ENCODE data around the gene CPPED1. TPM values are rescaled to one million over a fixed set of nuclear protein-coding genes. Genes with fewer than 3 reads are reported as not detected.
A peak's percentile ranks its signal among the peaks of the same experiment; 100 is the strongest.

Gene CPPED1
- total RNA-seq, 1 experiment from 2014 or later = 7.7 TPM

DNA sequence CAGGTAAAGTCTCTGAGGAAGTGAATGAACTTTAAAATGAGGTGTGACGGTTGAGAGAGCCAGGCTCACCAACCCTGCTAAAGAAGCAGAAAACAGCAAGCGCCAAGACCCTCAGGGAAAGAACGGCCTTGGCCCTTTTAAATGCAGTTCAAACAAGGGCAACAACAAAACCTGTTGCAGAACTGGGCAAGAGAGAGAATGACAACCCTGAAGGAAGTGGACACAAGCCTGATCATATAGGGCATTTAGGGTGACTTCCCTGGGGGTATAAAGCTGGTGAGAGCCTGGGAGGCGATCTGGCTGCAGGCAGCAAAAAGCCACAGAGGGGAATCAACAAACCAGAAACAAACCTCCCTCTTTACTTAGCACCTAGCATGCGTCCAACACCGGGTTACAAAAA is 1.0 kb downstream of the CPPED1 start:
- peaks cover 7% of the 10 kb centered on the region; the same call in 1 of the 2 replicates for H3K4me1 ChIP-seq (ENCODE audit: insufficient read depth, low read length)
- no TSS peak for BruUV-seq (replicated peaks)
- no peak overlapping the region for H3K27ac ChIP-seq (ENCODE audit: low read length)
- peak overlapping the region; percentile 69 for H3K9ac ChIP-seq (ENCODE audit: low read length)
- POLR2A ChIA-PET (ENCODE audit: unreplicated experiment) = no interaction called here
- no peaks in the 10 kb centered on the region for H3K9me3 ChIP-seq (ENCODE audit: low read length)
- H3K4me2 ChIP-seq (ENCODE audit: low read length) = peak overlapping the region; percentile 82
- TF ChIP-seq EZH2phosphoT487 (IDR thresholded peaks at IDR 0.05; ENCODE audit: borderline replicate concordance, low read length) = no peak
- no peak for TF ChIP-seq EZH2 (IDR thresholded peaks at IDR 0.05; ENCODE audit: low read length, unreplicated experiment)
- TF ChIP-seq CTCF (conservative IDR thresholded peaks at IDR 0.05; ENCODE audit: low read depth, low read length) = no peak
- H3K79me2 ChIP-seq (ENCODE audit: low read length) = peaks cover 9% of the 10 kb centered on the region
- H3K36me3 ChIP-seq (ENCODE audit: low read depth, low read length) = no peaks in the 10 kb centered on the region
- H3F3A ChIP-seq (ENCODE audit: low read length, unreplicated experiment) = no peaks in the 10 kb centered on the region
- no peak for ATAC-seq
- peak overlapping the region; percentile 83 for H3K4me3 ChIP-seq (ENCODE audit: low read length)
- H3K9me2 ChIP-seq (replicated peaks; ENCODE audit: low read length) = no peaks in the 10 kb centered on the region
- no peaks in the 10 kb centered on the region for H3K27me3 ChIP-seq (ENCODE audit: low read length)
- H2AFZ ChIP-seq (ENCODE audit: low read length) = no peak overlapping the region
- intact Hi-C loops (cut with micrococcal nuclease) = no loop called here
- no peaks in the 10 kb centered on the region for H4K20me1 ChIP-seq (ENCODE audit: low read length)
- CTCF ChIA-PET = no interaction called here
- DNase-seq = no peak

DNA sequence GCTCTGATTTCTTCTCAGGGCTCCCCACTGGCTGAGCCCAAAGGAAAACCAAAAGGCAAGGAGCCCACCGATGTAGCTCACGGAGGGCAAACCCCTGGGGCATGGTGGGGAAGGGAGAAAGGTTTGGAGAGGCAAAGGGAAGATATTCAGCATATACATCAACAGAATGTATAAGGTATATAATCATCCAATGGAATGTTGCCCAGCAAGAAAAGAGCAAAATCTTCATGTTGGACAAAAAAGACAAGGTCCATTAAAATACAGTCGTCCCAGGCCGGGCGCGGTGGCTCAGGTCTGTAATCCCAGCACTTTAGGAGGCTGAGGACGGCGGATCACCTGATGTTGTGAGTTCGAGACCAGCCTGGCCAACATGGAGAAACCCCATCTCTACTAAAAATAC is 1.6 kb downstream of the CPPED1 start:
- DNase-seq (no peak), ATAC-seq (no peak)
- peaks cover 7% of the 10 kb centered on the region; the same call in 1 of the 2 replicates for H3K4me1 ChIP-seq (ENCODE audit: insufficient read depth, low read length)
- no peaks in the 10 kb centered on the region for H3K36me3 ChIP-seq (ENCODE audit: low read depth, low read length)
- no peaks in the 10 kb centered on the region for H3K9me2 ChIP-seq (replicated peaks; ENCODE audit: low read length)
- POLR2A ChIA-PET (ENCODE audit: unreplicated experiment) = no interaction called here
- CTCF ChIA-PET = no interaction called here
- H3K4me3 ChIP-seq (ENCODE audit: low read length) = no peak overlapping the region
- intact Hi-C loops (cut with micrococcal nuclease) = no loop called here
- no peak overlapping the region for H3K9ac ChIP-seq (ENCODE audit: low read length)
- BruUV-seq (replicated peaks) = no TSS peak
- no peaks in the 10 kb centered on the region for H3F3A ChIP-seq (ENCODE audit: low read length, unreplicated experiment)
- no peaks in the 10 kb centered on the region for H3K27me3 ChIP-seq (ENCODE audit: low read length)
- TF ChIP-seq CTCF (conservative IDR thresholded peaks at IDR 0.05; ENCODE audit: low read depth, low read length) (no peak), EZH2 (IDR thresholded peaks at IDR 0.05; ENCODE audit: low read length, unreplicated experiment) (no peak), EZH2phosphoT487 (IDR thresholded peaks at IDR 0.05; ENCODE audit: borderline replicate concordance, low read length) (no peak)
- H4K20me1 ChIP-seq (ENCODE audit: low read length) = no peaks in the 10 kb centered on the region
- no peak overlapping the region for H2AFZ ChIP-seq (ENCODE audit: low read length)
- H3K4me2 ChIP-seq (ENCODE audit: low read length) = no peak overlapping the region
- H3K79me2 ChIP-seq (ENCODE audit: low read length) = peaks cover 9% of the 10 kb centered on the region
- no peak overlapping the region for H3K27ac ChIP-seq (ENCODE audit: low read length)
- H3K9me3 ChIP-seq (ENCODE audit: low read length) = no peaks in the 10 kb centered on the region

DNA sequence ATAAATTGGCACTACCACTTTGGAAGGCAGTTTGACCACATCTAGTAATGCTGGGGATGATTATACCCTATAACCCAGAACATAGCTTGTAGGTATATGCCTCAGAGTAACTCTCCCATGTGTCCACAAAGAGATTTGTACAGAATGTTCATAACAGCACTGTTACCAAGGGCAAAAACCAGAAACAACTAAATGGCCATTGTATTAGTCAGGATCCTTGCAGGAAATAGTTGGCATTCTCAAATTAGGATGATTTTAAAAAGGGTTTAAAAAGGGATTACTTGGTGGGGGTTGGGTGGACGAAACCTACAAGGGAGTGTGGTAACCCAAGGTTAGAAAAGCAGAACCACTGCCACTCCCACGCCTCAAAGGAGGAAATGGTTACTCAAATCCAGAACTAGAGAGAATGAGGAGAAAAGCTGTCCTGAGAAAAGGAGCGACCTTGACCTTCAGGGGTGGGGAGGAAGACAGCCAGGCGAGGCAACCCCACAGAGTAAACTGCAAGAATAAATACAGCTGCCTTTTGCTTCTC is 2.1 kb downstream of the CPPED1 start:
- no peak overlapping the region for H3K4me3 ChIP-seq (ENCODE audit: low read length)
- no peak overlapping the region for H3K9ac ChIP-seq (ENCODE audit: low read length)
- intact Hi-C loops (cut with micrococcal nuclease) = no loop called here
- ATAC-seq (no peak), DNase-seq (no peak)
- ChIA-PET CTCF (no interaction called here), POLR2A (ENCODE audit: unreplicated experiment) (no interaction called here)
- H3K4me2 ChIP-seq (ENCODE audit: low read length) = no peak overlapping the region
- H3K9me3 ChIP-seq (ENCODE audit: low read length) = no peaks in the 10 kb centered on the region
- no peak for TF ChIP-seq CTCF (conservative IDR thresholded peaks at IDR 0.05; ENCODE audit: low read depth, low read length)
- TF ChIP-seq EZH2 (IDR thresholded peaks at IDR 0.05; ENCODE audit: low read length, unreplicated experiment) = no peak
- TF ChIP-seq EZH2phosphoT487 (IDR thresholded peaks at IDR 0.05; ENCODE audit: borderline replicate concordance, low read length) = no peak
- no peaks in the 10 kb centered on the region for H4K20me1 ChIP-seq (ENCODE audit: low read length)
- H3K27me3 ChIP-seq (ENCODE audit: low read length) = no peaks in the 10 kb centered on the region
- peaks cover 7% of the 10 kb centered on the region; the same call in 1 of the 2 replicates for H3K4me1 ChIP-seq (ENCODE audit: insufficient read depth, low read length)
- H3F3A ChIP-seq (ENCODE audit: low read length, unreplicated experiment) = no peaks in the 10 kb centered on the region
- peaks cover 9% of the 10 kb centered on the region for H3K79me2 ChIP-seq (ENCODE audit: low read length)
- H3K9me2 ChIP-seq (replicated peaks; ENCODE audit: low read length) = no peaks in the 10 kb centered on the region
- no peak overlapping the region for H2AFZ ChIP-seq (ENCODE audit: low read length)
- no peaks in the 10 kb centered on the region for H3K36me3 ChIP-seq (ENCODE audit: low read depth, low read length)
- no TSS peak for BruUV-seq (replicated peaks)
- H3K27ac ChIP-seq (ENCODE audit: low read length) = no peak overlapping the region
